MM.1S (cell line): ENCODE data around the gene DNAAF5.

ENCODE experiments used
- DNase-seq: peaks from one replicate; pipeline ENCODE4 v3.0.0-alpha.2; 2015
- H2AFZ ChIP-seq: fragments of 300-600 bp; sonication (generic); 2 replicates; pipeline ENCODE4 v1.6.0; 2016; ENCODE audit warnings: antibody characterized with exemption, low read length
- H3F3A ChIP-seq: fragments of 300-600 bp; sonication (generic); 2 replicates; pipeline ENCODE4 v1.6.1; 2016; ENCODE audit warnings: mild to moderate bottlenecking, antibody characterized with exemption, low read length, moderate library complexity, mixed read lengths; ENCODE audit not compliant: insufficient read depth
- H3K27ac ChIP-seq: fragments of 300-600 bp; sonication (generic); 2 replicates; pipeline ENCODE4 v1.5.1; 2016; ENCODE audit warnings: mild to moderate bottlenecking, low read length
- H3K27me3 ChIP-seq: fragments of 300-600 bp; sonication (generic); replicated peaks from 2 replicates; pipeline ENCODE4 v1.6.0; 2016; ENCODE audit warnings: low read length; ENCODE audit not compliant: insufficient read depth
- H3K36me3 ChIP-seq: fragments of 300-600 bp; sonication (generic); replicated peaks from 2 replicates; pipeline ENCODE4 v1.6.1; 2016; ENCODE audit warnings: mild to moderate bottlenecking, low read length, mixed read lengths; ENCODE audit not compliant: insufficient read depth
- H3K4me1 ChIP-seq: fragments of 300-600 bp; sonication (generic); 2 replicates; pipeline ENCODE4 v1.6.1; 2016; ENCODE audit warnings: low read length, mixed read lengths
- H3K4me2 ChIP-seq: fragments of 300-600 bp; sonication (generic); 2 replicates; pipeline ENCODE4 v1.6.0; 2016; ENCODE audit warnings: low read depth, low read length
- H3K4me3 ChIP-seq: fragments of 300-600 bp; sonication (generic); 2 replicates; pipeline ENCODE4 v1.5.1; 2016; ENCODE audit warnings: low read length, mixed read lengths
- H3K79me2 ChIP-seq: fragments of 300-600 bp; sonication (generic); 2 replicates; pipeline ENCODE4 v1.6.1; 2016; ENCODE audit warnings: mixed run types, low read length, mixed read lengths
- H3K9ac ChIP-seq: fragments of 300-600 bp; sonication (generic); 2 replicates; pipeline ENCODE4 v1.6.1; 2016; ENCODE audit warnings: low read length, mixed read lengths
- H3K9me2 ChIP-seq: fragments of 300-600 bp; sonication (generic); replicated peaks from 2 replicates; pipeline ENCODE4 v1.6.1; 2016; ENCODE audit warnings: mild to moderate bottlenecking, low read length, mixed read lengths; ENCODE audit not compliant: insufficient read depth
- H3K9me3 ChIP-seq: fragments of 300-600 bp; sonication (generic); replicated peaks from 2 replicates; pipeline ENCODE4 v1.6.1; 2016; ENCODE audit warnings: mild to moderate bottlenecking, low read length, mixed read lengths; ENCODE audit not compliant: insufficient read depth
- H4K20me1 ChIP-seq: fragments of 300-600 bp; sonication (generic); 2 replicates; pipeline ENCODE4 v1.6.1; 2016; ENCODE audit warnings: mild to moderate bottlenecking, low read length, moderate library complexity, mixed read lengths; ENCODE audit not compliant: insufficient read depth
- EZH2 ChIP-seq: fragments of 300-600 bp; sonication (generic); optimal IDR thresholded peaks from 2 replicates; pipeline ENCODE3; 2017; ENCODE audit warnings: low read depth, mild to moderate bottlenecking, antibody characterized with exemption, low read length, mixed read lengths
- EZH2phosphoT487 ChIP-seq: fragments of 300-600 bp; sonication (generic); IDR thresholded peaks from 2 replicates; pipeline ENCODE4 v1.6.1; 2018; ENCODE audit warnings: antibody characterized with exemption, low read length
- TF ChIP-seq, protein P1 (sequence below): fragments of 300-600 bp; sonication (generic); IDR thresholded peaks from 2 replicates; pipeline ENCODE4 v1.5.1; 2016; ENCODE audit warnings: antibody characterized with exemption, low read length, mixed read lengths

Gene DNAAF5

GRCh38 chr7:747186-747585 lies 20.7 kb downstream of the DNAAF5 start:
- peaks cover 17% of the 10 kb centered on the region for H3K79me2 ChIP-seq
- H3K9me2 ChIP-seq: no peaks in the 10 kb centered on the region
- no peaks in the 10 kb centered on the region for H3K27me3 ChIP-seq
- no peak overlapping the region for H3K27ac ChIP-seq
- no peak for DNase-seq
- no peak overlapping the region for H3K9ac ChIP-seq
- no peaks in the 10 kb centered on the region for H3K4me1 ChIP-seq
- no peaks in the 10 kb centered on the region for H3K9me3 ChIP-seq
- no peak overlapping the region for H2AFZ ChIP-seq
- no peaks in the 10 kb centered on the region for H3F3A ChIP-seq
- TF ChIP-seq, protein P1, sequence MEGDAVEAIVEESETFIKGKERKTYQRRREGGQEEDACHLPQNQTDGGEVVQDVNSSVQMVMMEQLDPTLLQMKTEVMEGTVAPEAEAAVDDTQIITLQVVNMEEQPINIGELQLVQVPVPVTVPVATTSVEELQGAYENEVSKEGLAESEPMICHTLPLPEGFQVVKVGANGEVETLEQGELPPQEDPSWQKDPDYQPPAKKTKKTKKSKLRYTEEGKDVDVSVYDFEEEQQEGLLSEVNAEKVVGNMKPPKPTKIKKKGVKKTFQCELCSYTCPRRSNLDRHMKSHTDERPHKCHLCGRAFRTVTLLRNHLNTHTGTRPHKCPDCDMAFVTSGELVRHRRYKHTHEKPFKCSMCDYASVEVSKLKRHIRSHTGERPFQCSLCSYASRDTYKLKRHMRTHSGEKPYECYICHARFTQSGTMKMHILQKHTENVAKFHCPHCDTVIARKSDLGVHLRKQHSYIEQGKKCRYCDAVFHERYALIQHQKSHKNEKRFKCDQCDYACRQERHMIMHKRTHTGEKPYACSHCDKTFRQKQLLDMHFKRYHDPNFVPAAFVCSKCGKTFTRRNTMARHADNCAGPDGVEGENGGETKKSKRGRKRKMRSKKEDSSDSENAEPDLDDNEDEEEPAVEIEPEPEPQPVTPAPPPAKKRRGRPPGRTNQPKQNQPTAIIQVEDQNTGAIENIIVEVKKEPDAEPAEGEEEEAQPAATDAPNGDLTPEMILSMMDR: no peak
- no peak for TF ChIP-seq EZH2
- no peak for TF ChIP-seq EZH2phosphoT487
- H4K20me1 ChIP-seq: no peaks in the 10 kb centered on the region
- H3K4me3 ChIP-seq: no peak overlapping the region
- no peak overlapping the region for H3K4me2 ChIP-seq
- H3K36me3 ChIP-seq: peaks cover 11% of the 10 kb centered on the region

- H3K4me3 ChIP-seq: no peak overlapping the region
- no peaks in the 10 kb centered on the region for H3K4me1 ChIP-seq
- no peaks in the 10 kb centered on the region for H3K9me3 ChIP-seq
- peaks cover 17% of the 10 kb centered on the region for H3K79me2 ChIP-seq
- H3K27me3 ChIP-seq: no peaks in the 10 kb centered on the region
- H3K9me2 ChIP-seq: no peaks in the 10 kb centered on the region
- no peak overlapping the region for H2AFZ ChIP-seq
- no peaks in the 10 kb centered on the region for H3F3A ChIP-seq
- TF ChIP-seq, protein P1: no peak
- TF ChIP-seq EZH2phosphoT487: no peak
- TF ChIP-seq EZH2: no peak
- no peak overlapping the region for H3K9ac ChIP-seq
- no peaks in the 10 kb centered on the region for H4K20me1 ChIP-seq
- no peak overlapping the region for H3K4me2 ChIP-seq
- no peak for DNase-seq
- H3K27ac ChIP-seq: no peak overlapping the region
- peaks cover 11% of the 10 kb centered on the region for H3K36me3 ChIP-seq
Observed at GRCh38 chr7:748446-748845, 21.9 kb downstream of the DNAAF5 start.

DNA sequence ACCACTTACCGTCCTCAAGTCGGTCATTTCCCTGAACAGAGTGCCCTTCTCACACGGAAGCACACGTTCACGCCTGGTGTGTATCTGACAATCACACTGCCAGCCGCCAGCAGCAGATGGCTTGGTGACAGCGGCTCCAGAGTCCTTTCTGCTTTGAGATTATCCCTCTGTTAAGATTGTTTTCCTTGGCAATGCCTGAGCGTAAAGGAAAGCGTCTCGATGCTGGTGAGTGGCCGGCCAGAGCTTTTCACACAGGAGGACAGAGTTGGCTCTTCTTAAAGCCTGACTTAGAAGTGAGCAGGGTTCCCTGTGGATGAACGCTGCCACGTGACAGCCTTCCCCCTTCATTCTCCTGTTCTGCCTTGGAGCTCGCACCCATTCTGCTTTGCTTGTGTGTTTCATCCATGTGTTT lies 22.6 kb downstream of the DNAAF5 start:
- Histone ChIP-seq H3K27ac (no peak overlapping the region), H3K79me2 (peaks cover 17% of the 10 kb centered on the region)

More for the DNA sequence above, 22.6 kb downstream of the DNAAF5 start:
- DNase-seq: no peak
- no peak overlapping the region for H2AFZ ChIP-seq
- no peaks in the 10 kb centered on the region for H3K9me2 ChIP-seq
- no peaks in the 10 kb centered on the region for H3K27me3 ChIP-seq
- no peaks in the 10 kb centered on the region for H3K4me1 ChIP-seq
- no peaks in the 10 kb centered on the region for H4K20me1 ChIP-seq
- H3K4me2 ChIP-seq: no peak overlapping the region
- H3K9me3 ChIP-seq: no peaks in the 10 kb centered on the region
- H3K9ac ChIP-seq: no peak overlapping the region
- H3K36me3 ChIP-seq: peaks cover 11% of the 10 kb centered on the region
- no peak overlapping the region for H3K4me3 ChIP-seq
- H3F3A ChIP-seq: no peaks in the 10 kb centered on the region
- TF ChIP-seq EZH2phosphoT487: no peak
- TF ChIP-seq, protein P1: no peak
- no peak for TF ChIP-seq EZH2
